DMS79 (cell line): ENCODE results near the gene MLKL.

Experiments used
- DNase-seq: peaks from one replicate; lab custom pipeline; 2025; lab: John Stamatoyannopoulos, UW

Gene MLKL

DNA sequence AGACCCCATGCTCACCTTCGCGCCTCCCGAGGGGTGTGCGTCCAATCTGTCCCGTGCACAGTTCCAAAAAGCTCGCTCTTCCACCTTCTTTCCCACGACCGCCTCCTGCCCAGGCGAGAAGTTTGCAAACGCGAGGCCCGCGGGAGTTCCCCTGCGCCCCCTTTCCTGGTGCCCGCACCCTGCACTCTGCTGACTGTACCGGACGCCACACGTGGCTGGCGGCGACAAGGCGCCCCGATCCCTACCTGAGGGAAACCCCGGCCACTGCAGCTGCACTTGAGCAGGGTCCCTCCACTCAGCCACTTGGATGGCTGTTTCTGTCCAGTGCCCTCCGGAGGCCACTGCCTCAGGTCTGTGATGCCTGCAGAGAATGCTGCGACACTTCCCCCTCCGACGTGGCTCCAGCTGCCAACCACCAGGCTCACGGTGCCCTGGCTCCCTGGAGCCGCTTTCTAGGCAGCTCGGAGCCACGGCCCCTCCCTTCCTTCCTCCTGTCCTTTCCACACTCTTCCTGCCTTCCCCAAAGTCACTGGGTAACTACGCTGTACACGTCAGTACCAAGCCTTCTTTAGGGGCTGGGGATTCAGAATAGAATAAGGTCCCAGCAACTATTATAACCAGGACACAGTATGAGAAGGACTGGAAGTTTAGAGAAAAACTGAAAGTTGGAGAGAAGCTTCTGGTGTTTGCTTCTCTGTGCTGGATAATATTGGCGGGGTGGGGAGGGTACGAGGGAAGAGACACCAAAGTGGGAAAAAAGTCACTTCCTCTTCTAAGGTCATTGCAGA lies at the start of gene MLKL:
TSS of gene MLKL (minus strand) at position 425 of the 788 bp plus-strand sequence. CDS start 5,105 bp downstream, outside the sequence.
- DNase-seq: no peak

DNA sequence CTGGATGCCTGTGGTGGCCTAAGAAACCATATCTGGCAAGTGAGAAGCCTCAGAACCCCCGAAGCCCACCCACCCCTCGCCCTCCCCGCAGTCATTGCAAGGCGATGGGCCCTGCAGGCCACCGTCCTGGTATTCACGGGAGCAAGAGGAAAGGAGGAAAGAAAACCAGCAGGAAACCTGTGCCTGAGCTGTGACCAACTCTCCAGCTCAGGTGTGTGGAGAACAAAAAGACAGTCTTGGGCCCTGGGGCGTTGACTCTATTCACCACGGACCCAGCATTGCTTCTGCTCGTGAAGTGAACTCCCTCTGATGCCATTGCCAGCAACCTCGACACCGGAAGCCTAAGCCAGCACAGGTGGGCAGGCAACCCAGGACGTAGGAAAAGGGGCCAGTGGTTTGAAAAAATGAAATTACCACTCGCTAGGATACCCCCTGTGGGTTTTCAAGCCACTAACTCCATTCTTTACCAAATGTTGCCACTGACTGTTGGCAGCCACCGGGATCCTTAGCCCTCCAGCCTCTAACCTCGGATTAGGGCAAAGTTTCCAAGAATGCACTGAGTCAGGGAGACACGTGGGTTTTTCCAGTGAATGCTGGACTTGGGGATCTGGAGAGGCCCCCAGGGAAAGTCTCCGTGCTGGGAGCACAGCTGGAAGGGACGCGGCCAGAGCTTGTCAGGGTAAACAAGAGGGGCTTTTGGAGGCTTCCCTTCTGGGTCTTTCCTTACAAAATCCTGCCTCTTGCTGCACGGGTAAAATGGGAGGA lies 48.8 kb upstream of the MLKL start:
- no peak for DNase-seq

DNA sequence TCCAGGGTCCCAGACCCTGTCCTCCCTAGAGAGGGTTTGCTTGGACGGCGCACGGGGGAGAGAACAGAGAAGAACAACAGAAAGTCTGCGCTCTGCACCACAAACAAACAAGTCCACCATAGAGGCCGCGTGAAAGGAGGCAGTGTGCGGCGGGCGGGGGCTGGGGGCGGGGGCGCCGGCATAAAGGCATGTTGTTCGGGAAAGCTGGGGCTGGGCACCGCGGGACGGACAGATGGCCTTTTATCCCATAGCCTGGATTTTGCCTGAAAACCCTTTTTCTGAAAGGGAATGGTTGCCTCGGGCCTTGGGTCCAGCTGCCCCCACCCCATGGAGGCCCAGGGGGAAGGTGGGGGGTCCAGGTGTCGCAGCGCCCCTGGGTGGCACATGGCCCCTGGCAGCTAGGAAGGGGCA lies 48.0 kb upstream of the MLKL start:
- no peak for DNase-seq

DNA sequence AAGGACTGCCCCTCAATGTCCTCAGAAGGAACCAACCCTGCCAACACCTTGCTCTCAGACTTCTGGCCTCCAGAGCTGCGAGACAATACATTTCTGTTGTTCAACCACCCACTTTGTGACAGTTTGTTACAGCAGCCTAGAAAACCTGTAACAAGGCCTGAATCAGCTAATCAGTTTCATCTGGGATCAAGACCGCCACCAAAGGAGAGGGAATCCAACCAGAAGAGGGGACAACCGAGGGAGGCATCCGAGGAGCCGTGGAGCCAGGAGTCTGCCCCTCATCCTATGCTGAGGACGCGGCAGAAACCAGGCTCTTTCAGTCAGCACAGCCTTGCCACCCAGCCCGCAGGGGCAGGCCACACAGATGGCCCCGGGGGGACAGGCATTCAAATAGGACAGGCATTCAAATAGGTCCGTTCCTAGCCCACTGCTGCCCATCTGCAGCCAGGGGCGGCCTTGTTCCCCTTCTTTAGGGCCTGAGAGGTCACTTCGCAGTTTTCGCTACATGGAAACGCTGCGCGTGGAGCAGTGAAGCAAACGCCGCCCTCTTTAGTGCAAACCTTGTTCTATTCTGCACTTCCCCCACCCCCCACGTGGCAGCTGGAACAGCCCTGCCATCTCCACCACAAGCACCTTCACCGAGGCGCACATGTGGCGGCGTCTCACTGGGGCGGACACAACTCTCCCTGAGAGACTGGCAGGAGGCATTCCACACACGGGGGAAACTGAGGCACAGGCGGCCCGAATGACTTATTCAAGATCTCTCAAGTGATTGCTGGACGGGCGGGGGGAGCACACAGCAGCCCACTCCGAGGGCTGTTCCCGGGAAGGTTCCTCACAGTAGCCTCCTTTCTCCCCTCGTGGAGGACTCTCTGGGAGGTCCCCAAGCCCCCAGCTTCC lies 47.3 kb upstream of the MLKL start:
- DNase-seq: no peak

DNA sequence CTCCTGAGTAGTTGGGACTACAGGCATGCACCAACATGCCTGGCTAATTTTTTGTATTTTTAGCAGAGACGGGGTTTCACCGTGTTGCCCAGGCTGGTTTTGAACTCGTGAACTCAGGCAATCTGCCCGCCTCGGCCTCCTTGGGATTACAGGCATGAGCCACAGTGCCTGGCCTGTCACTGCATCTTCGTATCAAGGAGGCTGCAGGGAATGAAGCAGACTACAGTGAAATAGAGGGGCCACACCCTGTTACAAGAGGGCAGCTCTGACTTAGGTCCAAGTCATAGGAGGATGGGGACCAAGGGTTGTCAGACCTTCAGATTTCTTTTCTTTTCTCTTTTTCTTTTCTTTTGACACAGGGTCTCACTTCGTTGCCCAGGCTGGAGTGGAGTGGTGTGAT lies 45.3 kb upstream of the MLKL start:
- no peak for DNase-seq

DNA sequence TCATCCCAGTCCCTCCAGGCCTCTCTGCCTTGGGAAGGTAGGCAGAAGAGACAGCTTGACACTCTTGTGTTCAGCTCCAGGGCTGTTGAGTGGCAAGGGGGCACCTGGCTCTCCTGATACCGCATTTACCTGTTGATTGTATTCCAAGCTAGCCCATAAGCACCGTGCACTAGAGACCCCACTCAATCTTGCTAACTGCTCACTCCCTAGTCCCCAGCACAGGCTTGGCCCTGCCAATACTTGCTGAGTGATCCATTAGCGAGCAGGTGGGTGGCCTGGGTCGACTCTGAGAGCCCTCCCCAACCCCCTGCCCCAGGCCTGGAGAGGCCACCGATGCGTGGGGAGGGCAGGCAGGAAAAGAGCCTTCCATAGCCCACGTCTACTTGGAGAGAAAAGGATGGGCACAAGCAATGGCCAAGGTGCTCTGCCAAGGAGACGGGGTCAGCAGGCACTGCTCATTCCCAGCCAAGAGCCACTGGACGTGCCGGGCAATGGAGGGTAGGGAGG lies 44.5 kb upstream of the MLKL start:
- no peak for DNase-seq

DNA sequence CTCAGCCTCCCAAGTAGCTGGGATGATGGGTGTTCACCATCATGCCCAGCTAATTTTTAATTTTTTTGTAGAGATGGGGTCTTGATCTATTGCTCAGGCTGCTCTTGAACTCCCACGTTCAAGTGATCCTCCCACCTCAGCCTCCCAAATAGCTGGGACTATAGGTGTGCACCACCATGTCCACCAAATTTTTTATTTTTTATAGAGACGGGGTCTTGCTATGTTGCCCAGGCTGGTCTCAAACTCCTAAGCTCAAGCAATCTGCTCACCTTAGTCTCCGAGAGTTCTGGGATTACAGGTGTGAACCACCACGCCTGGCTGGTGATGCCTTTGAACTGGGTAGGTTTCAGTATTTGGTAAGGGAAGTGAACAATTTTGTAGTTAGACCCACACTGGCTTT lies 43.9 kb upstream of the MLKL start:
- DNase-seq: no peak

DNA sequence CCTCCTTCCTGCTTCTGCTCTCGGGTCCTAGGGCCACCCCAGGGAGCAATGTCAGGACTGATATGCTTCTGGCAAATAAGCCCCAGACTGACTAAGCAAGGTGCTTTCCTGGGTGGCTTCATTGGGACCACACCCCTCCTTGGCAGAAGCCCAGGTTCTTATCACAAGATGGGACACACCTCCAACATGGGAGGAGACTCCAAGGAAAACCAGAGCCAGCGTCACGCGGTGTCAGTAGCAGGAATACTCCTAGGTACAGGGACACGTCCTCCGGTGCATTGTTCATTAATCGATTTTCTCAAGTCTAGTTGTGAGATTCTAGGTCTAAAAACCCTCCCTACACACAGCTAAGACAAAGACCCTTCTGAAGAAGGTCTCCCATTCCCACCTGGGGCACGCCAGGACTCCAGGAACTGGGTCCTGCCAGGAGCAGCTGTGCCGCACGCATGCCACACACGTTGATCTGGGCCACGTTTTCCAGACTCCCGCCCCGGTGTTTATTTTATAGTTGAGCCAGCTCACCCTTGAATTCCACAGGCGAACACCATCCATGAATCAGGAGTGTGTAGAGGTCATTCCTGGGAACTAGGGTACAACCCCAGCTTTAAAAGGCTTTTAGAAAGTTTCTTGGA lies 43.1 kb upstream of the MLKL start:
- peak; percentile 75 for DNase-seq

DNA sequence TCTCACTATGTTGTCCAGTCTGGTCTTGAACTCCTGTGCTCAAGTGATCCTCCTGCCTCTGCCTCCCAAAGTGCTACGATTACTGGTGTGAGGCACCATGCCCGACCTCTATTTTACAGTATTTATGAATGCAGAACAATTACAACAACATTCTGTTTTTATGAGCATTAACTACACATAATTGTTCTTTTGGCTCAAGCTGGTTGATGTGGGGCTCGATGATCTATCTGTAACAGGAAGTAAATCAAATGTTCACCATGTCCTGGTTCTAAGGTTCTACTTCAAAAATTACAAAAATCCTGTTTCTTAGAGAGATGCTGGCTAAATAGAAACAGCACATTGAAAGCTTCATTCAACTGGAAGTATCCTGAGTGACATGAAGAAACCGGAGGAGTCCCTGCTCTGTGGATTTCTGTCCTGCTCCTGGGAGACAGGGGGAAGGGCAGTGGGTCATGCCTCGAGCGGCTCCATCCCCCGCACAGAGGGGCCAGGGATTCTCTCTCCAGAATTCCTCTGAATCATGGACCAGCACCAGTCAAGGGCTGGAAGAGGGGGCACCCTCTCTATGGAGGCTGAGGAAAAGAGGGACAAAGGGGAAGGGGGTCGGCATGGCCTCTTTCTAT lies 42.5 kb upstream of the MLKL start:
- no peak for DNase-seq

DNA sequence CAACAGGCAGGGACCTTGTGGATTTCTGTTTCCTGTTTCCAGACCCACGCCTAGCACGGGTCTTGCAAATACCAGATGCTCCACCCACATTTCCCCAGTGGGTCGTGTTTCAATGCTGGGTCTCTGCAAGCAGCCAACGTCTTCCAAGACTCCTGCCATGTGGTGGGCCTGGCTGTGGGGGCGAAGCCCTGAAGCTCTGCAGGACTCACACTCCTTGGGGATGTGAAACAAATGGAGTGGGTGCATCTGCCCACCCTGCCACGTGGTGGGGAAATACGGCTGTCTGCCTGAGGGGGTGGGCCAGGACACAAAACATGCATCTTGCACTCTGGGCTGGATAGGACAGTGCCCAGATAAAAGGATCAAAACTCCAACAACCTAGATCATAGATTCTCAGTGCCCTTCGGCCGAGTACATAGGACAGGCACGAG lies 41.4 kb upstream of the MLKL start:
- no peak for DNase-seq

DNA sequence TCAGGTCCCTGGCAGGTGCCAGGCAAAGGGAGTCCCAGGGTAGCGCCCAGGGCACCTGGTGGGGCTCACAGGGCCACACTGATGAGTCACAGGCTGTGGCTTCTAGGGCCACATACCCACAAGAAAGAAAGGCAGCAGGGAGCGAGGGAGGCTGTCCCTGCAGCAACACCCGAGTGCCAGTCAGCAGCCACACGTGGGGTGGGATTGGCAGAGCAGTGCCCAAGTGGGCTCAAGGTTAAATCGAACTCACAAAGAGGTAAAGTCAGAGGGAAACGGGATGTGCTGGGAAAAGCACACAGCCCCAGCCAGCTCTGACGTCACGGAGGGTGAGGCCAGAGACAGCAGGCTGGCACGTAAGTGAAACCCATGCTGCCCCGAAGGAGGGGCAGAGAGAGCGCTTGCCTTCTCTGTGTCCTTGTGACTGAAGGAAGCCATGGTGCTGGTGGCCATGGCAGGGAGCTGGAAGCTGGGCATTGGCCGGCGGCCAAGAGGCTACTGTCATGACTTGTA lies 40.2 kb upstream of the MLKL start:
- no peak for DNase-seq

DNA sequence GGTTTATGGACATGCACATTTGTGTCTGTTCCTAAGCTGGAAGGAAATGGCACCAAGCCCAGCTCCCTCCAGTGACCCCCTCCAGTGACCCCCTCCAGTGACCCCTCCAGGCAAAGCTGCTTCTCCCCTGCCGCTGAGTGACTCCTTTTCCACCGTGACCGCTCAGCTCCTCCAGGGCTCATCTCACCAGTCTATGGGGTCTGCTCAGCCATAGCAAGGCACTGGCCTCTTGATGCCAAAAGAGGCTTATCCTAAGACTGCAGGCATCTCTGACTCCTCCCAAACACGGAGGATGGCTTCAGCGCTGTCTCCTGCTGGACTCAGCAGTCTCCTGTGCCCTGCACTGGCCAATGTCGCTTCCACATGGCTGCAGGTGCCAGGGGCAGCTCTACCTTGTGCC lies 38.6 kb upstream of the MLKL start:
- no peak for DNase-seq

DNA sequence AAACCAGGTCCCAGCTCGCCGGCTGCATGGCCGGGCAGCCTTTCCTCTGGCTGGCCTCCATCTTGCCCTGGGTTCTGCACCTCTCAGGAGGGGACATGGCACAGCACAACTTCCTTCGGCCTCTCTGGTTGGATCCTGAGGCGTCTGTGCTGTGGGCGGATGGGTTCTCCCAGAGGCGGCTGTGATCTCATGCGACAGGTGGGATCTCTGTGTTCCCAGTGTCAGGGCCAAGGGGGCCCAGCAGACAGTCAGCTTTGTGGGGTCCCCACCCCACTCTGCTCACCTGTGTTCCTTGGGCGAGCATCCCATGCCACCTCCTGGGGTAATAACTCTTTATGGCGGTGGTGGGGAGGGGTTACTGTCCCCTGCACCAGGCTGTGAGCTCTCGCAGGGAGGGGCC lies 38.2 kb upstream of the MLKL start:
- DNase-seq: no peak

DNA sequence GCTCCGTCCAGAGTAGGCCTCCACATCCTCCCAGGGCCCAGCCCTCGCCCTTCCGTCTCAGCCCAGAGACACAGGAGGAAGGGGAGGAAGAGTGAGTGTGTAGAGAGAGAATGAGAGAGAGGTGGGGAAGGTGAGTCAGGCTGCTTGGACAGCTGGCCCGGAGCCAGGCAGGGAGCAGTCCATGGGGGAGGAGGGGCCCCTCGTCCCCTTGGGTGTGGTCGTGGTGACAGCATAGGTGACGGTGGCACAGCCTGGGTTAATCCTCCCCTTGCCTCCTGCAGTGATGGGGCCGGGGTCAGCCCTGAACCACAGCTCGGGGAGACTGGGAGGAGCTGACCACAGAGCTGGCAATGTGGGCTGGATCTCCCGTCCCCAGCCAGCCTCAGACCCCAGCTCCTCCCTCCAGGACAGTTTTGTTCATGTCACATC lies 37.5 kb upstream of the MLKL start:
- DNase-seq: no peak

DNA sequence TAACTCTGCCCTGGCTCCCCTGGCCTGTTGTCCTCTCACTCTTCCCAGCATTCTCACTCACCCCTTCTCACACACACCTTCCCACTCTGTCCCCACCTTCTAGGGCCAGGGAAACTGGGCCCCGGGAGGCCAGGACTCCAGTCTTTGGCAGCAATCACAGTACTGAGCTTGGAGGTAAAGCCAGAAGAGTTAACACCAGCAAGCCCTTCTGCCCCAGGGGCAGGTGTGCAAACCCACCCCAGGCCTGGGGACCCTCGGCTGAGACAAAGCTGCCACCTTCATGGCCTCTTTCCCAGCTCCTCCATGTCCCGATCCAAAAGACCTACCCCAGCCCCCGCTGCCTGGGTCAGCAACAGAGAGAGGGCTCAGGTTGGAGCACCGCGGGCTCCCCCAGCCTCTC lies 36.9 kb upstream of the MLKL start:
- DNase-seq: no peak

DNA sequence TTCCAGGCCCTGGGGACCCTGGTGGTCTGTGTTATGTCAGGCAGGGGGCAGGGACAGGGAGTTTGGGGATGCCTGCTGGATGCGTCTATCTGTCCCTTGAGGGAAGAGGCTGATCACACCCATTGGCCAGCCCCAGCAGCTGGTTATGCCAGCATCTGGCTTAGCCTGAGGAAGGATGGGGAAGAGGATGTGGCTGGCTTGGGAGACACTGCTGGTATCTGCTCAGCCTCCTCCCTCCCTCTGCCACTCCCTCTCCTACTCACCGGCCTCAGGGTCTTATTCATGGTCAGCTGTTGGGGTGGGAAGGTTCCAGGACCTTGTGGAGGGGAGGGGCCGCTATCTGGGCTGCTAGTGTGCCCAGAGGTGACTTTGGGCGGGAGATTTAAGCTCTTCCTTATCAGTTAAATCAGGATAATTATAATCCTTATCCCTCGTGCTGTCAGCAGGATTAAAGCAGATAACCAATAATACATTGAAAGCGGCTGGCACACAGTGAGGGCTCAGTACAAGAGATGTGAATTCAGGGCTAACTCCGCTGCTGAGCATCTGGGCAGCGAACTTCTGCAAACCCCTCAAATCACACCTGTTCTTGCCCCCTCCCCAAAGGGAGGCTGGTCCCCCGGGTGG lies 36.0 kb upstream of the MLKL start:
- DNase-seq: no peak

DNA sequence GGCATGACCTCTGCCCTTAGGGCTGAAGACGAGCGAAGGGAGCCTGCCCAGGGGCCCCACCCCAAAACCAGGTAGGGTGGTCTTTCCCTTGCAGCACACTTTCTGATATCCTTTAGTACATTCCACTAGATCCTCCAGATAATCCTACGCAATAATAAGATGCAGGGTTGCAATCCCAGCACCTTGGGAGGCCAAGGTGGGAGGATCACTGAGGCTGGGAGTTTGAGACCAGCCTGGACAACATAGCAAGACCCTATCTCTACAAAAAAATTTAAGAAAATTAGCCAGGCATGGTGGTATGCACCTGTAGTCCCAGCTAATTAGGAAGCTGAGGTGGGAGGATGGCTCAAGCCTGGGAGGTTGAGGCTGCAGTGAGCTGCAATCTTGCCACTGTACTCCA lies 34.9 kb upstream of the MLKL start:
- DNase-seq: no peak

DNA sequence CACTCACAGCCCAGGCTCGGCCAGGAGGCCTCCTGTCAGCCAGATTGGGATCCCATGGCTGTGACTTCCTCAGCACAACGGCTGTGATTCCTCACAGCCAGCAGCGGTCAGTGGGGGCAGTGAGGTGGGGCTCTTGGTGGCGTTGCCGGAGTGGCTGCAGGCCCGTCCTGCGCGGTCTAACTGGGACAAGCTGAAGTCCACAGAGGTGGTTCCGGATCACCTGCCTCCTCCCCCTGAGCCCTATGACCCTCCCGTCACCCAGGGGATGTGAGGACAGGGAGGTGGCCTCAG lies 34.4 kb upstream of the MLKL start:
- no peak for DNase-seq

DNA sequence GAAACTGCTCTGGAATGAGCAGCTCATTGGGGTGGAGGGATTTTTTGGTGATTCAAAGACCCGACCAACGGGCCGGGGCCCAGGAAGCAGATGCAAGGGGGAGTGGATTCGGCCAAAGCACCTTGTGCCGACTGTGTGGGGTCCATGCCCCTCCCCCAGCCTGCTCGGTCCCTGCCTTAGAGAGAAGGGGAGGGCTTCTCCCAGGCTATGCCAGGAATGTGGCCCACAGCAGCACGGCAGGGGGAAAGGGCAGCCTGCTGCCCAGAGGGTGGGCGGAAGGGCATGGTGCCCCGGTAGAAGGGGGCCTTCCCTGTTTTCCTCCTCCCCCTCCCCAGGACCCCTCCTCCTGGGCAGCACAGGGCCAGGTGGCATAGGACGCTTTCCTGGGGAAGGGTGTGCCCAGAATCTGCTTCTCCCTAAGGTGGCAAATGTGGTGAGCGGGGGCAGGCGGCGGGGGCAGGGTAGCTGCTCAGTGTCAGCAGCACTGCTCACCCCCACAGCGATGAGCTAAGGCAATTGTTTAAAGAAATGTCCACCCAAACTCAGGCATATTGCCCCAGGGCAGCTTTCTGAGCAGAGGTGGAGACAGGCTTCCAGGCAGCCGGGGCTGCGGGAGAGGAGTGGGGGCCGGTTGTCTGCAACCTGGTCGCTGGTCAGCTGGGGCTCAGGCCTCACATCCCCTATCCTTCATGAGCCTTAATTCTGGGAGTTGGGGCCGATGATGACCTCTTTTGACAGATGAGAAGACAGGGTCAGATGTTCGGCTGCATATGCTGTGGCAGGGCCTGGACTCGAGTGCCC lies 33.9 kb upstream of the MLKL start:
- no peak for DNase-seq
